K562 (cell line): Measurements from ENCODE around the gene PET117. TPM values are rescaled to one million over a fixed set of nuclear protein-coding genes. Genes with fewer than 3 reads are reported as not detected.

Experiments
- ATAC-seq: fragments of 200-7000 bp; cut with Tn5 transposase; 3 replicates; pipeline ENCODE4 v1.9.1; 2020; ENCODE audit warnings: moderate library complexity
- BruUV-seq: library from RNA; stranded (reverse); fragments of 400-500 nt; replicated peaks from 2 replicates; lab custom pipeline; 2021; lab: Mats Ljungman, UMichigan
- CTCF ChIA-PET: fragments of 300-600 bp; formaldehyde crosslinking; extraction: SDS; loops from one replicate; lab custom pipeline; 2021; ENCODE audit warnings: low intra/inter-chr PET ratio; lab: Yijun Ruan, JAX
- POLR2A ChIA-PET: fragments of 300-600, 350-650 bp; sonication (Branson Sonifier 250); formaldehyde crosslinking; extraction: SDS; loops from one replicate; lab custom pipeline; 2021; ENCODE audit warnings: antibody characterized with exemption, inconsistent platforms; lab: Yijun Ruan, JAX
- DNase-seq, 4 experiments: peaks; one replicate each; pipeline versions ENCODE4 v3.0.0 to v3.0.0-alpha.2; 2011 to 2018; ENCODE audit warnings: low spot score in 3 of 4, mixed read lengths in 3 of 4; ENCODE audit errors: extremely low read depth in 1 of 4
- FAIRE-seq: peaks from 2 replicates; lab custom pipeline; 2011; peaks lifted over from hg19 to GRCh38; lab: Jason Lieb, UNC
- H2AFZ ChIP-seq: 2 replicates; pipeline ENCODE4 v1.6.0; 2011; ENCODE audit warnings: low read depth, low read length, control low read depth, inconsistent platforms
- H3K27ac ChIP-seq: fragments of 200-600 bp; 3 replicates; pipeline ENCODE4 v1.8.0; 2011; ENCODE audit warnings: low read depth, mild to moderate bottlenecking, control low read depth, inconsistent platforms, low read length, moderate library complexity, mixed read lengths; ENCODE audit errors: extremely low read depth
- H3K27me3 ChIP-seq, 2 experiments: fragments of 300-600 bp in 1 of 2; 2 replicates in 1 of 2; 3 replicates in 1 of 2; pipeline versions ENCODE4 v1.6.0 to v1.8.0; 2011; ENCODE audit warnings: inconsistent platforms in 2 of 2, low read length in 2 of 2, mild to moderate bottlenecking in 1 of 2, mixed read lengths in 1 of 2, moderate library complexity in 1 of 2; ENCODE audit not compliant: control insufficient read depth in 2 of 2, insufficient read depth in 2 of 2
- H3K36me3 ChIP-seq: fragments of 300-600 bp; 3 replicates; pipeline ENCODE4 v1.8.0; 2011; ENCODE audit warnings: mild to moderate bottlenecking, low read length, inconsistent platforms; ENCODE audit not compliant: control insufficient read depth, insufficient read depth
- H3K4me1 ChIP-seq, 2 experiments: fragments of 200-600 bp in 1 of 2; replicated peaks in 1 of 2; 2 replicates in 1 of 2; 3 replicates in 1 of 2; pipeline versions ENCODE4 v1.5.1 to v1.8.0; 2011; ENCODE audit warnings: inconsistent platforms in 2 of 2, low read length in 2 of 2, mild to moderate bottlenecking in 1 of 2, mixed read lengths in 1 of 2, moderate library complexity in 1 of 2; ENCODE audit not compliant: control insufficient read depth in 2 of 2, insufficient read depth in 2 of 2
- H3K4me2 ChIP-seq: 2 replicates; pipeline ENCODE4 v1.6.1; 2011; ENCODE audit warnings: low read length, control low read depth, inconsistent platforms, mixed read lengths; ENCODE audit not compliant: insufficient read depth
- H3K4me3 ChIP-seq: fragments of 200-600 bp; sonication (generic), shearing (Covaris generic); 2 replicates; pipeline ENCODE4 v1.5.1; 2016; ENCODE audit warnings: control low read depth, inconsistent platforms
- H3K79me2 ChIP-seq: fragments of 200-600 bp; 3 replicates; pipeline ENCODE4 v1.8.0; 2011; ENCODE audit warnings: low read length, inconsistent platforms; ENCODE audit not compliant: control insufficient read depth, insufficient read depth
- H3K9ac ChIP-seq, 2 experiments: 2 replicates each; pipeline versions ENCODE4 v1.6.0 to v1.6.1; 2011; ENCODE audit warnings: low read depth in 2 of 2, low read length in 2 of 2, control low read depth in 1 of 2, inconsistent platforms in 1 of 2, mild to moderate bottlenecking in 1 of 2, mixed read lengths in 1 of 2; ENCODE audit not compliant: insufficient read depth in 1 of 2
- H3K9me1 ChIP-seq: one replicate; pipeline ENCODE4 v1.6.0; 2011; ENCODE audit warnings: inconsistent platforms, mild to moderate bottlenecking, low read length, moderate library complexity; ENCODE audit not compliant: control insufficient read depth, insufficient read depth
- H3K9me3 ChIP-seq: replicated peaks from 2 replicates; pipeline ENCODE4 v1.5.1; 2011; ENCODE audit warnings: low read depth, low read length, inconsistent platforms; ENCODE audit not compliant: control insufficient read depth, insufficient read depth
- H4K20me1 ChIP-seq: replicated peaks from 2 replicates; pipeline ENCODE4 v1.6.1; 2011; ENCODE audit warnings: low read length, inconsistent platforms, mixed read lengths; ENCODE audit not compliant: control insufficient read depth, insufficient read depth
- HOXB6 ChIP-seq: fragments of 250-450 bp; sonication (Bioruptor Pico); IDR thresholded peaks from 2 replicates; pipeline ENCODE4 v1.5.1; 2022; ENCODE audit warnings: mild to moderate bottlenecking, borderline replicate concordance
- PRDM10 ChIP-seq: fragments of 450-650 bp; IDR thresholded peaks from 2 replicates; pipeline ENCODE4 v1.6.1; 2018; ENCODE audit not compliant: partially characterized antibody
- SETDB1 ChIP-seq: IDR thresholded peaks from one replicate; pipeline ENCODE4 v1.6.1; 2012; ENCODE audit warnings: low read length, control low read depth, inconsistent platforms
- WGBS: fragments of 100-300 bp; shearing (Covaris generic); methylation state at CpG from one replicate; pipeline ENCODE4 v1.1.6; 2016; ENCODE audit warnings: low coverage, mixed read lengths; ENCODE audit not compliant: insufficient coverage; ENCODE audit errors: missing lambda C conversion rate; 5-methylcytosine and 5-hydroxymethylcytosine counted together
- in situ Hi-C: fragments of 300-500 bp; cut with MboI; formaldehyde crosslinking; loops from 4 replicates; pipeline ENCODE4 v1.15.0; 2018; ENCODE audit warnings: inconsistent platforms, mixed read lengths
- intact Hi-C: fragments of 100-400 bp; cut with micrococcal nuclease; formaldehyde crosslinking; loops from 2 replicates; pipeline ENCODE4 v1.14.2; 2022
- polyA plus RNA-seq, 8 experiments: library from polyadenylated mRNA; depleted of rRNA in 4 of 8; stranded (reverse) in 5 of 8; unstranded in 3 of 8; fragments of >200 nt; fragmentation: Nextera tagmentation in 2 of 8; fragmentation: Illumina TruSeq in 1 of 8; extraction: Ambion mirVana in 2 of 8; extraction: Trizol in 1 of 8; gene quantifications; 2 replicates each; pipeline versions ENCODE4 v1.2.1 to v1.2.3, GENCODE V29; 2011 to 2014; ENCODE audit warnings: inconsistent platforms in 1 of 8, missing spikeins in 1 of 8
- total RNA-seq, 7 experiments: library from RNA; depleted of rRNA in 6 of 7; stranded (reverse); fragments of >200 nt in 6 of 7; fragmentation: Illumina TruSeq in 2 of 7; extraction: Trizol in 2 of 7; gene quantifications; 2 replicates each; pipeline versions ENCODE4 v1.2.1 to v1.2.3, GENCODE V29; 2011 to 2021; ENCODE audit warnings: low replicate concordance in 1 of 7

The PET117 gene
- total and polyA plus RNA-seq, 9 of the 15 experiments (the other 6 are each of a cell fraction or from before 2014, with no cell fraction given) = 7.1 to 18.2 (median 12.4) TPM

GRCh38 chr20:18165553-18165952, 27.9 kb downstream of the PET117 start (continued):
- TF ChIP-seq SETDB1 = no peak
- TF ChIP-seq, all 486 proteins: peak for 0

GRCh38 chr20:18166241-18166881, 28.7 kb downstream of the PET117 start:
- Histone ChIP-seq H3K9ac (no peak overlapping the region), H3K4me3 (no peak overlapping the region), H2AFZ (no peak overlapping the region), H3K9me3 (no peaks in the 10 kb centered on the region), H3K27ac (no peak overlapping the region), H3K9me1 (no peaks in the 10 kb centered on the region), H3K4me2 (no peak overlapping the region), H3K36me3 (no peaks in the 10 kb centered on the region), H4K20me1 (no peaks in the 10 kb centered on the region), H3K4me1 (no peaks in the 10 kb centered on the region)
- FAIRE-seq (no peak), ATAC-seq (no peak), DNase-seq (no peak)
- POLR2A ChIA-PET = interaction anchor here (1.5 kb wide), 1 partner anchor 12 kb away, joined by 5 read pairs; no protein-coding TSS in a partner anchor
- TF ChIP-seq HOXB6 (CRISPR knock-in tag) = no peak
- peak; percentile 14 for TF ChIP-seq PRDM10
- TF ChIP-seq, all 486 proteins: peak for 1
- 48% methylated on average over 5 of the region's 5 CpGs for WGBS
- Histone ChIP-seq H3K79me2 (no peaks in the 10 kb centered on the region), H3K27me3 (no peaks in the 10 kb centered on the region)
- intact Hi-C loops = no loop called here
- CTCF ChIA-PET = no interaction called here
- in situ Hi-C loops = no loop called here
- BruUV-seq = no TSS peak
